Progenitor cell of endocrine pancreas (in vitro differentiated cells): ENCODE data around the gene CAV2. TPM values are rescaled to one million over a fixed set of nuclear protein-coding genes. Genes with fewer than 3 reads are reported as not detected.
"Not testable (repeated sequence)": the region's sequence is repeated elsewhere in the genome, so short reads cannot be mapped to it uniquely, and the experiment has no call there.

ENCODE experiments used
- DNase-seq: peaks from one replicate; pipeline ENCODE4 v3.0.0; 2021; ENCODE audit warnings: low spot score; ENCODE audit not compliant: unreplicated experiment
- H3K27ac Mint-ChIP-seq: 2 replicates; pipeline ENCODE4 v1.8.0; 2021; ENCODE audit warnings: mild to moderate bottlenecking, moderate library complexity, mixed read lengths
- H3K27me3 Mint-ChIP-seq: 2 replicates; pipeline ENCODE4 v1.8.0; 2021; ENCODE audit warnings: mixed read lengths
- H3K36me3 Mint-ChIP-seq: 2 replicates; pipeline ENCODE4 v1.8.0; 2022; ENCODE audit warnings: mixed read lengths; ENCODE audit not compliant: insufficient read depth
- H3K4me1 Mint-ChIP-seq: 2 replicates; pipeline ENCODE4 v1.8.0; 2021; ENCODE audit warnings: low read depth, mixed read lengths
- H3K4me3 Mint-ChIP-seq: 2 replicates; pipeline ENCODE4 v1.8.0; 2021; ENCODE audit warnings: low read depth, mild to moderate bottlenecking, moderate library complexity, mixed read lengths
- H3K9me3 Mint-ChIP-seq: 2 replicates; pipeline ENCODE4 v1.8.0; 2021; ENCODE audit warnings: low read depth, mixed read lengths
- total RNA-seq: library from RNA; stranded (reverse); gene quantifications from 2 replicates; pipeline ENCODE4 v1.2.1, GENCODE V29; 2021
- TF ChIP-seq, protein P1 (sequence below): fragments of 200-600 bp; sonication (generic); IDR thresholded peaks from one replicate; pipeline ENCODE4 v1.5.0; 2021; ENCODE audit warnings: antibody characterized with exemption, mild to moderate bottlenecking; ENCODE audit not compliant: unreplicated experiment

Gene CAV2
- total RNA-seq, 1 donor from 2014 or later = 9.4 TPM

DNA sequence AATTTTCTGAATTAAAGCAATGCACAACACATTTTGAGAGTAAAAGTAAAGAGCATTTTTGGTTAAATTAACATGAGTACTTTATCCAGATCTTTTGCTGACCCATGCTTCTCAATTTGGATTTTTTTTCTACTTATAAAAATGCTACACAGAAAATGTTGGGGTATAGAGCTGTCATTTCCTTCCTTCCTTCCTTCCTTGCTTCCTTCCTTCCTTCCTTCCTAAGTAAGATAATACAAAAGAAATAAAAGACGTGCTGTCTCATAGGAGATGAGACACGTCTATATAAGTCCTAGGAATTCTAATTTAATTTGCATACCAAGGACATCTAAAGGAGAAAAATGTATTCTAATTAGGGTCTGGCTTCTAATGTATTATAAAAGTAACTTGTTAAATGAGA lies 31.0 kb upstream of the CAV2 start:
- H3K36me3 Mint-ChIP-seq = no peaks in the 10 kb centered on the region

DNA sequence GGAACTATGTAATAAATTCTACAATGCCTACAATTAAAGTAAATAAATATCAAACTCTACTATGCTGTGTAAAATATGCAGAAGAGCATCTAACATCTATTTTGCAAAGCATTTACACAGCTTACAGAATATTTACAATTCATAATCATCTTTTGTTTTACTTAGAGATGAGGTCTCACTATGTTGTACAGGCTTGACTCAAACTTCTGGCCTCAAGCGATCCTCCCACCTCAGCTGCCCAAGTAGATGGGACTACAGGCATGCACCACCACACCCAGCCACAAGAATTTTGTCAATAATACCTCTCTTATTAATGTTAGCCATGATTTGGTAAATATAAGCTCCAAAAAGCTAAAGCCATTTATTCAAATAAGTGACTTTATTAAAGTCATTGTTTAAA lies 21.9 kb upstream of the CAV2 start:
- H3K9me3 Mint-ChIP-seq = peaks cover 14% of the 10 kb centered on the region
- no peaks in the 10 kb centered on the region for H3K4me1 Mint-ChIP-seq
- peaks cover 4% of the 10 kb centered on the region for H3K36me3 Mint-ChIP-seq
- H3K4me3 Mint-ChIP-seq = no peak overlapping the region
- no peak overlapping the region for H3K27ac Mint-ChIP-seq
- no peaks in the 10 kb centered on the region for H3K27me3 Mint-ChIP-seq
- TF ChIP-seq, protein P1, sequence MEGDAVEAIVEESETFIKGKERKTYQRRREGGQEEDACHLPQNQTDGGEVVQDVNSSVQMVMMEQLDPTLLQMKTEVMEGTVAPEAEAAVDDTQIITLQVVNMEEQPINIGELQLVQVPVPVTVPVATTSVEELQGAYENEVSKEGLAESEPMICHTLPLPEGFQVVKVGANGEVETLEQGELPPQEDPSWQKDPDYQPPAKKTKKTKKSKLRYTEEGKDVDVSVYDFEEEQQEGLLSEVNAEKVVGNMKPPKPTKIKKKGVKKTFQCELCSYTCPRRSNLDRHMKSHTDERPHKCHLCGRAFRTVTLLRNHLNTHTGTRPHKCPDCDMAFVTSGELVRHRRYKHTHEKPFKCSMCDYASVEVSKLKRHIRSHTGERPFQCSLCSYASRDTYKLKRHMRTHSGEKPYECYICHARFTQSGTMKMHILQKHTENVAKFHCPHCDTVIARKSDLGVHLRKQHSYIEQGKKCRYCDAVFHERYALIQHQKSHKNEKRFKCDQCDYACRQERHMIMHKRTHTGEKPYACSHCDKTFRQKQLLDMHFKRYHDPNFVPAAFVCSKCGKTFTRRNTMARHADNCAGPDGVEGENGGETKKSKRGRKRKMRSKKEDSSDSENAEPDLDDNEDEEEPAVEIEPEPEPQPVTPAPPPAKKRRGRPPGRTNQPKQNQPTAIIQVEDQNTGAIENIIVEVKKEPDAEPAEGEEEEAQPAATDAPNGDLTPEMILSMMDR = no peak
- DNase-seq = no peak

More for the DNA sequence above, 31.0 kb upstream of the CAV2 start:
- no peaks in the 10 kb centered on the region for H3K4me1 Mint-ChIP-seq
- peaks cover 2% of the 10 kb centered on the region for H3K9me3 Mint-ChIP-seq
- TF ChIP-seq, protein P1 = no peak
- no peak for DNase-seq
- no peaks in the 10 kb centered on the region for H3K27me3 Mint-ChIP-seq
- H3K27ac Mint-ChIP-seq = no peak overlapping the region
- no peak overlapping the region for H3K4me3 Mint-ChIP-seq

DNA sequence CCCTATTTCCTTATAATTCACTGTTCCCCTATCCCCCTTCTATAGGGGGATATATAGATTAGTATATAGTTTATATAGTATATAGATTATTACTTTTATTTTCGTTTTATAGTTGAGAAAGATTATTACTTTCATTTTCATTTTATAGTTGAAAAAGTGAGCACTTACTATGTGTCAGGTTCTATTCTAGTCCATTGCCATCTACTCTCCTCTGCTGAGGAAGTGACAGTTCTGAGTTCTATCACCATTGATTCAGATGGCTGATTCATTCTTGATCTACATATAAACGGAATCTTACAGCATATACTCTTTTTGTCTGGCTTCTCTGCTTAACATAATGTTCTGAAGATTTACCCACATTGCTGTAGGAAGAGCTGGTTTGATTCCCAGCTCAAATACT lies 20.7 kb upstream of the CAV2 start:
- no peaks in the 10 kb centered on the region for H3K27me3 Mint-ChIP-seq
- no peak for DNase-seq
- H3K4me3 Mint-ChIP-seq = no peak overlapping the region
- TF ChIP-seq, protein P1 = no peak
- H3K36me3 Mint-ChIP-seq = peaks cover 4% of the 10 kb centered on the region
- no peak overlapping the region for H3K27ac Mint-ChIP-seq
- H3K4me1 Mint-ChIP-seq = no peaks in the 10 kb centered on the region
- peaks cover 11% of the 10 kb centered on the region for H3K9me3 Mint-ChIP-seq

DNA sequence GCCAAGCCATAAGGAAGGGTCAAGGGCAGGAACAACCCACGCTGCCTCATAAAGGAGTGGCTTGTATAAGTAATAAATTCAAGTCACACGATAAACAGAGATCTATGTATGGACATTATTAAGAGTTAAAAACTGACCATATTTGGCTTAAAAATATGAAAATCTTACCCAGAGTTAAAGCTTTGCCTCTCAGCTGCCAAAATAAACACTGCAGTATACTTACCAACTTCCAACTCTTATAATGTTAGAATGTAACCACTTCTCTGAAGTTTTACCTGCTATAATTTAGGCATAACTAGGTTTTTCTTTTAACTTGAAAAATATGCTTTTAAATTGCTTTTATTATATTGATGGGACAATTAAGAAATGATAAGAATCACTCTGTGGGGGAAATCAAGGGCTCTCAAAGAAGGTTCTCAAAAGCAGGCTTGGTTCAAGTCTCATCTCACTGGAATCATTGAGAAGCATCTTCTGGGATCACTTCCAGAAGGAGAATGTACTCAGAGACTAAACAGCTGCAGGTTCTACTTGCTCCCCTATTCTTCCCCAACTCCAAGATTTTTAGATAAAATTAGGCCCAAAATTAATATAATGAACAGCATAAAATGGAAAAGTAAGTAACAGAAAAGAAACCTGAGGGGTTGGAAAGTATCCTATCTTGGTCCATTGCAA lies 16.1 kb upstream of the CAV2 start:
- Mint-ChIP-seq H3K9me3 (no peaks in the 10 kb centered on the region), H3K4me1 (no peaks in the 10 kb centered on the region), H3K27me3 (no peaks in the 10 kb centered on the region), H3K36me3 (no peaks in the 10 kb centered on the region), H3K27ac (no peak overlapping the region), H3K4me3 (no peak overlapping the region)
- no peak for DNase-seq
- TF ChIP-seq, protein P1 = no peak

DNA sequence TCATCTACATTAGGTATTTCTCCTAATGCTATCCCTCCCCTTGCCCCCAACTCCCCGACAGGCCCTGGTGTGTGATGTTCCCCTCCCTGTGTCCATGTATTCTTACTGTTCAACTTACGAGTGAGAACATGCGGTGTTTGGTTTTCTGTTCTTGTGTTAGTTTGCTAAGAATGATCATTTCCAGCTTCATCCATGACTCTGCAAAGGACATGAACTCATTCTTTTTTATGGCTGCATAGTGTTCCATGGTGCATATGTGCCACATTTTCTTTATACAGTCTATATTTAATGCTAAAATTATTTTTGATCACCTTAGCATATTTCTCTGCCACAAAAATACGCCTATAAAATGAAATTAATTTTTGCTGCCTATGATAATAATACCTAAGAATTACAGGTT lies 15.1 kb upstream of the CAV2 start:
- not testable (repeated sequence) for H3K4me1 Mint-ChIP-seq, DNase-seq, H3K36me3 Mint-ChIP-seq, H3K27ac Mint-ChIP-seq, H3K4me3 Mint-ChIP-seq, H3K9me3 Mint-ChIP-seq, H3K27me3 Mint-ChIP-seq

DNA sequence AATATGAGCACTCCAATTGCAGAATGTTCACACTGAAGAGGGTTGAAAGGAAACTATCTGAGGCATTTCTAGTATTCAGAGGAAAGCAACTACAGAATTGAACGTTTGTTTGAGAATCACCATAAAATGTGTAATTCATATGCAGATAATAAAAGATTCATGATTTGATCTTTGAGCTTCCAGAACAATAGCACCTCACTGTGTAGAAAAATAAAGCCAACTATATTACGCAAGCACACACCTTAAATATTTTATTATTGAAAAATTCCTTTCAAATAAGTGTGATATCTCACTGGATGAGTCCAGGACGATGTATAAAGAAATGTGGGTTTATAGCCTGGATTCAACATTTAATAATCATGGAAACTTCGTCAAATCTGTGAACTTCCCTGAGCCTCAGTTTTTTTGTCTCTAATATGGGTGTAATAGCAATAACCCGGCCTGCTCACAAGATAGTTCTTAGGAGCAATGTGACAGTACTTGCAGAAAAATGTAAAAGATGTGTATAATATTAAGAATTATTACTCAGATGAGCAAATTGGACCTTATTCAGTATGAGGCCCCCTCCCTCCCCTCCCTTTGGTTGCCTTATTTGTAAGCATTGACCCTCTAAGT lies 11.5 kb upstream of the CAV2 start:
- Mint-ChIP-seq H3K27me3 (no peaks in the 10 kb centered on the region), H3K36me3 (no peaks in the 10 kb centered on the region), H3K9me3 (no peaks in the 10 kb centered on the region), H3K4me1 (peaks cover 4% of the 10 kb centered on the region), H3K27ac (no peak overlapping the region), H3K4me3 (no peak overlapping the region)
- DNase-seq = no peak
- TF ChIP-seq, protein P1 = no peak
